Measurements from ENCODE around the gene CITED4.

CITED4 gene

DNA sequence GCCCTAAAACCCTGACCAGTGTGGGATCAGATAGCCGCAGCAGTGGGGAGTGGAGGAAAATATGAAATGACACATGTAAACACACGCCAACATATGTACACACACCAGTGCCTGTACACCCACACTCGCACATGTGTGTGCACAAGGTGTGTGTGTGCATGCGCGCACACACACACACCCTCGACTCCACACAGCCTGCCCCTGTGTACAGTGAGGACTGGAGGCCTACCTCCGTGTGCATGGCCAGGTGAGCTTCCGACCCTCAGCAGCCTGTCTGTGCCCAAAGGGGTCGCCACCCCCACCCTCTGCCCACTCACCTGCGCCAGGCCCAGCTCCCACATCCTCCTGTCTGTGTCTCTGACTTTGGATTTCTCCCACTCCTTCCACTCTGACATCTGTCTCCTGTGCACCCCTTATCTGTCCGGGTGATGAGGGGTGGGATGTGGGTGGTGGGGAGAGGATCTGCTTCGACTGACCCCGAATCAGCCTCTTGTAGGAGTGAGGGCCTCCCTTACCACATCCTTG, 31.7 kb downstream of the CITED4 start:
- no peak overlapping the region for H3K4me3 ChIP-seq (ENCODE audit: control insufficient read depth, low read depth, low read length)
- TF ChIP-seq, protein P1, sequence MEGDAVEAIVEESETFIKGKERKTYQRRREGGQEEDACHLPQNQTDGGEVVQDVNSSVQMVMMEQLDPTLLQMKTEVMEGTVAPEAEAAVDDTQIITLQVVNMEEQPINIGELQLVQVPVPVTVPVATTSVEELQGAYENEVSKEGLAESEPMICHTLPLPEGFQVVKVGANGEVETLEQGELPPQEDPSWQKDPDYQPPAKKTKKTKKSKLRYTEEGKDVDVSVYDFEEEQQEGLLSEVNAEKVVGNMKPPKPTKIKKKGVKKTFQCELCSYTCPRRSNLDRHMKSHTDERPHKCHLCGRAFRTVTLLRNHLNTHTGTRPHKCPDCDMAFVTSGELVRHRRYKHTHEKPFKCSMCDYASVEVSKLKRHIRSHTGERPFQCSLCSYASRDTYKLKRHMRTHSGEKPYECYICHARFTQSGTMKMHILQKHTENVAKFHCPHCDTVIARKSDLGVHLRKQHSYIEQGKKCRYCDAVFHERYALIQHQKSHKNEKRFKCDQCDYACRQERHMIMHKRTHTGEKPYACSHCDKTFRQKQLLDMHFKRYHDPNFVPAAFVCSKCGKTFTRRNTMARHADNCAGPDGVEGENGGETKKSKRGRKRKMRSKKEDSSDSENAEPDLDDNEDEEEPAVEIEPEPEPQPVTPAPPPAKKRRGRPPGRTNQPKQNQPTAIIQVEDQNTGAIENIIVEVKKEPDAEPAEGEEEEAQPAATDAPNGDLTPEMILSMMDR (IDR thresholded peaks at IDR 0.05; ENCODE audit: control insufficient read depth, insufficient read depth, low read depth, low read length, missing control alignments): no peak
- DNase-seq (ENCODE audit: low read depth): no peak

DNA sequence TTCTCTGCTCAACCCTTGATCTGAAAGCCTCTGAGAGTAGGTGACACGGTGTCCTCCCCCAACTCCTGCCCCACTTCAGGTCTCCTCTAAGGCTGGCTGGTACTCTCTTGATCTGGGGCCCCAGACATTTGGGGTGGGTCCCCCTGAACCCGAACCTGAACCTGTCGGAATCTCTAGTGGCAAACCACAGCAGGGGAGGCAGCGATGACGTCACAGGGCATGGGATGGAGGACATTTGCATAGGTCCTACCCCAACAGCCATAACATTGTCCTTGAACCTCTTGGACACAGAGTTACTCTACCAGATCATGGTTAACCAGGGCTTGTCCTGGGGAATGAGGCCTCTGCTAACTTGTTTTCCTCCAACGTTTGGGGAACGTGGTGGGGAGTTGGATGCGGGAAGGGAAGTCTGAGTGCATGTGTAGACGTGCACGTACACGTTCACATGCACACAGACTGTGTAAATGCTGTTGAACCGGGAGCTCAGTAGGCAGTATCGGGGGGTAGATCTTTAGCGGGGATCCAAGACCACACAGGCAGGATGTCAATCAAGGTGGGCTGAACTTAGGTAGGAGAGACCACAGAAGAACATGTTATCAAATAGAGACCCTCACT, 32.4 kb downstream of the CITED4 start:
- TF ChIP-seq, protein P1 (IDR thresholded peaks at IDR 0.05; ENCODE audit: control insufficient read depth, insufficient read depth, low read depth, low read length, missing control alignments): no peak
- no peak for DNase-seq (ENCODE audit: low read depth)

DNA sequence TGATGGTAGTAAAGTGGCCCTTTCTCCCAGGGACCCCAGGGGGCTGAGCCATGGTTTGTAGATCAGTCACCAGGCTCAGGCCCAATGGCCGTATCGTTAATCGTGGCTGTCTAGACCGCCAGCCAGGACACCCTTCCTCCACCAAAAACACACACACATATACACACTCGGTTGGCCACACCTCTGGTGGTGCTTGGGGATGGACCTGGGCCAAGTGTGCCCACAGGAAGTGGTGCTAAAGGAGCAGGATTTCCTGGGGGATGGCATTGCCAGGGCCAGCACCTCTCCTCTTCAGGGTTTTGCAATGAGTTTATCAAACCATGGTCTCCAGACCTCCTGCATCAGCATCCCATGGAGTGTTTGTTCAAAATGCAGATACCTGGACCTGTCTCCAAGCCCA, 36.2 kb downstream of the CITED4 start:
- TF ChIP-seq, protein P1 (IDR thresholded peaks at IDR 0.05; ENCODE audit: control insufficient read depth, insufficient read depth, low read depth, low read length, missing control alignments): no peak
- no peak for DNase-seq (ENCODE audit: low read depth)

More for the DNA sequence above, 32.4 kb downstream of the CITED4 start:
- no peak overlapping the region for H3K4me3 ChIP-seq (ENCODE audit: control insufficient read depth, low read depth, low read length)

DNA sequence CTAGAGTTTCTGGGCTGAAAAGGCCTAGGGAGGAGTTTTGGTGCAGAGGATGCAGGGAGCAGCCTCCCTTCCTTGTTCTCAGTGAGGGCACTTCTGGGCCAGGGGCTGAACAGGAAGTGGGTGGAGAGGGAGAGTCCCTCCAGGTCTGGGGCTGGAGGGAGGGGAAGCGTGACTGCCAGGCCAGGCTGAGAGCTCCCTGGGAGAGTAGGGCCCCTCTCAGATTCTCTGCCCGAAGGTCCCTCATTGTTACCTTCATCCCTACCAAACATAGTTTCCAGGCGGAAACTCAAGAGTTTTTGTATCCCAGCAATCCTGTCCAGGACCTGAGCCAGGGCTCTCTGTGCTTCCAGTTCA, 36.8 kb downstream of the CITED4 start:
- DNase-seq (ENCODE audit: low read depth): no peak
- no peak overlapping the region for H3K4me3 ChIP-seq (ENCODE audit: control insufficient read depth, low read depth, low read length)
- TF ChIP-seq, protein P1 (IDR thresholded peaks at IDR 0.05; ENCODE audit: control insufficient read depth, insufficient read depth, low read depth, low read length, missing control alignments): no peak

More for the DNA sequence above, 36.2 kb downstream of the CITED4 start:
- H3K4me3 ChIP-seq (ENCODE audit: control insufficient read depth, low read depth, low read length): no peak overlapping the region

DNA sequence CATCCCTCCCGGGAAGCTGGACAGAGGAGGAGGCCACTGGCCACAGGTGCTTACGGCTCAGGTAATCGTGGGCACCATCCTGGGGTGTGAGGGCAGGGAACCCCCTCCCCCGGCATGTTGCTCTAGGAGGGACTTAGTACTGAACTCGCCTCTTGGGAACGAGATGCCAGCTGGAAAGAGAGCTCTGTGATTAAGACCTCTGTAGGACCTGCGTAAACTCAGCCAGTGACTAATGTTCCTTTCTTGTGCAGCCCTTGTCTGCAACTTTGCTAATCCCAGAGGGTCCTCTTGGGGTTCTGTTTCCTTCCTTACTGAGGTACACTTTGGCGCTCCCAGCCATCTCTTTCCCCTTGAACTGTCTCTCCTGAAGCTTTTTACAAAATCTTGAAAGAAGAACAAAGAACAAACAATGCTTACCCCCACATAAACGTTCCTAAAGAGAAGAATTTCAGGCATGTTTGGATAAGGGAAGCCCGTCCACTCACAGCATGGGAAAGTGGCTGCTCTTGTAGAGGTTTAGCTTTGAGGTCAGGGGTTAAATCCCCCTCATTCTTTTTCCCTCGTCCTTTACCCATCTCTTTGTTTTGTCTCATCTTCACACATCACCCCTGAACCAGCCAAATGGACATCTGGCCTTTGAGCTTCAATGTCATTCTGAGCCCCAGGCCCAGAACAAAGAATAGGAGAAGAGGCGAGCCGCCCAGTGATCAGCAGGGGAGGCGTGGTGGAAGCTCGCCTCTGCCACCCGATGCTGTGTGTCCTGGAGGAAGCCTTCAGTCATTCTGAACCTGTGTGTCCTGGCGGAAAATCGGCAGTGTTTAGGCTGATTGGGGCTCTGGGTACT, 37.4 kb downstream of the CITED4 start:
- TF ChIP-seq, protein P1 (IDR thresholded peaks at IDR 0.05; ENCODE audit: control insufficient read depth, insufficient read depth, low read depth, low read length, missing control alignments): no peak
- H3K4me3 ChIP-seq (ENCODE audit: control insufficient read depth, low read depth, low read length): no peak overlapping the region
- DNase-seq (ENCODE audit: low read depth): no peak

DNA sequence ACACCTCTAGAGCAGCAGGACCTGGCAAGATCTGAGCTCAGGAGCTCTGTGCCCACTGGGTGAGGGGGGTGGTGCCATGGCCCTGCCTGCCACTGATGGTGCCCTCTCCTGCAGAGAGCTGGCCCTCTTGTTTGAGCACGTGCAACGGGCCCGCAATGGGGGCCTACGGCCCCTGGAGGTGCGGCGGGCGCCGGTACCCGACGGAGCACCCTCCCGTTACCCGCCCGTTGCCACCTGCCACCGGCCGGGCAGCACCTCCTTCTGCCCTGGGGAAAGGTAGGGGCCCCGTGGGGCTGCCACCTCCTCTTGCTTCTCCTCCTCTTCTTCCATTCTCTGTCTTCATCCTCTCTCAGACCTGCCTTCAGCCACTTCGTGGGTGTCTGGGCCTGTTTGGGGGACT, 38.2 kb downstream of the CITED4 start:
- TF ChIP-seq, protein P1 (IDR thresholded peaks at IDR 0.05; ENCODE audit: control insufficient read depth, insufficient read depth, low read depth, low read length, missing control alignments): no peak
- H3K4me3 ChIP-seq (ENCODE audit: control insufficient read depth, low read depth, low read length): no peak overlapping the region
- DNase-seq (ENCODE audit: low read depth): no peak

Data from AG09309 (cell line).